OCI-LY1 (cell line): ENCODE data around the gene EPHB2.

Source experiments
- CTCF ChIP-seq: fragments of 200-600 bp; sonication (generic), shearing (Covaris generic); IDR thresholded peaks from 2 replicates; pipeline ENCODE4 v1.5.1; 2017; ENCODE audit warnings: mild to moderate bottlenecking, antibody characterized with exemption, low read length, moderate library complexity, mixed read lengths
- EZH2 ChIP-seq: fragments of 200-600 bp; sonication (generic), shearing (Covaris generic); IDR thresholded peaks from 2 replicates; pipeline ENCODE4 v1.8.0; 2017; ENCODE audit warnings: borderline replicate concordance, mixed run types, mild to moderate bottlenecking, antibody characterized with exemption, low read length, moderate library complexity, mixed read lengths

- no peak for TF ChIP-seq CTCF
- no peak for TF ChIP-seq EZH2
Observed at GRCh38 chr1:22845398-22845935, 134.8 kb downstream of the EPHB2 start.
